Measurements from ENCODE around the gene SEC22B.
"Not testable (repeated sequence)": the region's sequence is repeated elsewhere in the genome, so short reads cannot be mapped to it uniquely, and the experiment has no call there.

Gene SEC22B

GRCh38 chr1:120144626-120145025, 31.7 kb downstream of the SEC22B start:
- not testable (repeated sequence) for DNase-seq

GRCh38 chr1:120144169-120144568, 32.2 kb downstream of the SEC22B start:
- DNase-seq: peak; percentile 62 to 74 (median 68)

- DNase-seq: not testable (repeated sequence)
Observed at GRCh38 chr1:120143334-120143733, 33.0 kb downstream of the SEC22B start.

- DNase-seq: peak; percentile 52 to 65 (median 58)
Observed at GRCh38 chr1:120142512-120143263, 33.6 kb downstream of the SEC22B start.

GRCh38 chr1:120141865-120142264, 34.5 kb downstream of the SEC22B start:
- DNase-seq: not testable (repeated sequence)

- DNase-seq: not testable (repeated sequence)
Observed at GRCh38 chr1:120140656-120141265, 35.6 kb downstream of the SEC22B start.

- not testable (repeated sequence) for DNase-seq
Observed at GRCh38 chr1:120136086-120136485, 40.2 kb downstream of the SEC22B start.

GRCh38 chr1:120133928-120134325, 42.4 kb downstream of the SEC22B start:
- not testable (repeated sequence) for DNase-seq

GRCh38 chr1:120133228-120133927, 42.9 kb downstream of the SEC22B start:
- no peak for DNase-seq

- DNase-seq: not testable (repeated sequence)
Observed at GRCh38 chr1:120132406-120132763, 43.9 kb downstream of the SEC22B start.

- DNase-seq: peak; percentile 31 to 43 (median 32)
Observed at GRCh38 chr1:120131611-120132405, 44.5 kb downstream of the SEC22B start.

GRCh38 chr1:120127921-120128320, 48.4 kb downstream of the SEC22B start:
- not testable (repeated sequence) for DNase-seq

- not testable (repeated sequence) for DNase-seq
Observed at GRCh38 chr1:120126216-120126615, 50.1 kb downstream of the SEC22B start.

GRCh38 chr1:120124628-120125027, 51.7 kb downstream of the SEC22B start:
- DNase-seq: peak; percentile 12 to 20 (median 15)

GRCh38 chr1:120123813-120124510, 52.4 kb downstream of the SEC22B start:
- peak; percentile 60 to 76 (median 72) for DNase-seq

GRCh38 chr1:120122262-120122893, 53.9 kb downstream of the SEC22B start:
- DNase-seq: peak in 2 of 3 donors; percentile 39 to 51

- not testable (repeated sequence) for DNase-seq
Observed at GRCh38 chr1:120121830-120122229, 54.5 kb downstream of the SEC22B start.

GRCh38 chr1:120120525-120120924, 55.8 kb downstream of the SEC22B start:
- not testable (repeated sequence) for DNase-seq

GRCh38 chr1:120117371-120118177, 58.7 kb downstream of the SEC22B start:
- DNase-seq: peak in 2 of 3 donors; percentile 21 to 34

- peak in 1 of 3 donors; percentile 19 for DNase-seq
Observed at GRCh38 chr1:120116094-120116493, 60.2 kb downstream of the SEC22B start.

GRCh38 chr1:120113134-120113533, 63.2 kb downstream of the SEC22B start:
- DNase-seq: not testable (repeated sequence)

Data from suppressor macrophage treated with lipopolysaccharide for 1 hour (primary cell).